IMR-90 (cell line): ENCODE data around the gene TENT4B. TPM values are rescaled to one million over a fixed set of nuclear protein-coding genes. Genes with fewer than 3 reads are reported as not detected.

ENCODE experiments used
- ATAC-seq: fragments of 200-7000 bp; cut with Tn5 transposase; 2 replicates; pipeline ENCODE4 v1.9.1; 2020; ENCODE audit warnings: low read depth, mild to moderate bottlenecking, moderate library complexity
- BruUV-seq: library from RNA; stranded (reverse); fragments of 400-500 nt; replicated peaks from 2 replicates; lab custom pipeline; 2021; lab: Mats Ljungman, UMichigan
- CTCF ChIA-PET: fragments of 300-600 bp; formaldehyde crosslinking; extraction: SDS; loops from one replicate; lab custom pipeline; 2021; ENCODE audit warnings: antibody characterized with exemption; lab: Yijun Ruan, JAX
- POLR2A ChIA-PET: fragments of 300-600 bp; sonication (Branson Sonifier 250); formaldehyde crosslinking; loops from one replicate; lab custom pipeline; 2022; ENCODE audit warnings: antibody characterized with exemption; ENCODE audit not compliant: unreplicated experiment; lab: Charles Lee
- DNase-seq: peaks from one replicate; pipeline ENCODE4 v3.0.0; 2013
- H2AFZ ChIP-seq: replicated peaks from 2 replicates; pipeline ENCODE3; 2013; ENCODE audit warnings: low read length, mild to moderate bottlenecking; ENCODE audit not compliant: poor library complexity
- H2AK5ac ChIP-seq: 2 replicates; pipeline ENCODE4 v1.6.1; 2013; ENCODE audit warnings: low read depth, low read length, inconsistent platforms
- H2AK9ac ChIP-seq: replicated peaks from 2 replicates; pipeline ENCODE3; 2013; ENCODE audit warnings: mild to moderate bottlenecking, low read depth, low read length, moderate library complexity; ENCODE audit not compliant: poor library complexity
- H2BK120ac ChIP-seq: 2 replicates; pipeline ENCODE4 v1.6.1; 2013; ENCODE audit warnings: low read depth, low read length, inconsistent platforms
- H2BK15ac ChIP-seq: 3 replicates; pipeline ENCODE4 v1.6.1; 2013; ENCODE audit warnings: low read depth, low read length, inconsistent platforms
- H2BK20ac ChIP-seq: 2 replicates; pipeline ENCODE4 v1.6.1; 2013; ENCODE audit warnings: low read depth, mild to moderate bottlenecking, inconsistent platforms, low read length, moderate library complexity
- H2BK5ac ChIP-seq: 2 replicates; pipeline ENCODE4 v1.6.1; 2013; ENCODE audit warnings: mild to moderate bottlenecking, low read depth, low read length, inconsistent platforms; ENCODE audit not compliant: poor library complexity, severe bottlenecking
- H3K14ac ChIP-seq: replicated peaks from 2 replicates; pipeline ENCODE4 v1.6.1; 2013; ENCODE audit warnings: low read depth, low read length, inconsistent platforms
- H3K18ac ChIP-seq: 2 replicates; pipeline ENCODE4 v1.6.1; 2013; ENCODE audit warnings: low read depth, low read length, control low read depth
- H3K23ac ChIP-seq: 2 replicates; pipeline ENCODE4 v1.6.1; 2013; ENCODE audit warnings: low read depth, low read length, inconsistent platforms
- H3K27ac ChIP-seq: 2 replicates; pipeline ENCODE4 v1.5.1; 2013; ENCODE audit warnings: mild to moderate bottlenecking, control low read depth, low read length; ENCODE audit not compliant: insufficient read depth
- H3K27me3 ChIP-seq: 2 replicates; pipeline ENCODE4 v1.6.1; 2013; ENCODE audit warnings: low read length; ENCODE audit not compliant: control insufficient read depth, insufficient read depth
- H3K36me3 ChIP-seq: 2 replicates; pipeline ENCODE4 v1.6.1; 2013; ENCODE audit warnings: low read length, mixed read lengths; ENCODE audit not compliant: control insufficient read depth, insufficient read depth
- H3K4ac ChIP-seq: 2 replicates; pipeline ENCODE4 v1.6.1; 2013; ENCODE audit warnings: low read depth, low read length, inconsistent platforms
- H3K4me1 ChIP-seq: 2 replicates; pipeline ENCODE4 v1.6.1; 2013; ENCODE audit warnings: low read length, mixed read lengths; ENCODE audit not compliant: control insufficient read depth, insufficient read depth
- H3K4me2 ChIP-seq: 2 replicates; pipeline ENCODE4 v1.6.1; 2013; ENCODE audit warnings: low read depth, mild to moderate bottlenecking, control low read depth, low read length, moderate library complexity
- H3K4me3 ChIP-seq: 2 replicates; pipeline ENCODE4 v1.5.1; 2013; ENCODE audit warnings: low read depth, mild to moderate bottlenecking, control low read depth, low read length, moderate library complexity; ENCODE audit not compliant: insufficient read depth
- H3K56ac ChIP-seq: 2 replicates; pipeline ENCODE4 v1.6.1; 2013; ENCODE audit warnings: low read length, inconsistent platforms; ENCODE audit not compliant: insufficient read depth; ENCODE audit errors: extremely low read depth
- H3K79me1 ChIP-seq, 2 experiments: 2 replicates each; pipeline ENCODE4 v1.6.1; 2013; ENCODE audit warnings: low read length in 2 of 2, inconsistent platforms in 1 of 2, low read depth in 1 of 2
- H3K9ac ChIP-seq: 2 replicates; pipeline ENCODE4 v1.6.1; 2013; ENCODE audit warnings: low read depth, low read length, control low read depth
- H3K9me1 ChIP-seq: 2 replicates; pipeline ENCODE4 v1.6.1; 2013; ENCODE audit warnings: low read length, inconsistent platforms; ENCODE audit not compliant: insufficient read depth
- H3K9me3 ChIP-seq: 2 replicates; pipeline ENCODE4 v1.6.1; 2013; ENCODE audit warnings: low read length; ENCODE audit not compliant: control insufficient read depth, insufficient read depth
- H4K20me1 ChIP-seq: 2 replicates; pipeline ENCODE4 v1.6.1; 2013; ENCODE audit warnings: low read length, inconsistent platforms; ENCODE audit not compliant: insufficient read depth
- H4K5ac ChIP-seq: 2 replicates; pipeline ENCODE4 v1.6.1; 2013; ENCODE audit warnings: mild to moderate bottlenecking, low read depth, low read length, control low read depth
- H4K8ac ChIP-seq, 2 experiments: 2 replicates each; pipeline ENCODE4 v1.6.1; 2013; ENCODE audit warnings: low read depth in 2 of 2, low read length in 2 of 2, control low read depth in 1 of 2, inconsistent platforms in 1 of 2
- H4K91ac ChIP-seq: 2 replicates; pipeline ENCODE4 v1.6.1; 2013; ENCODE audit warnings: low read depth, low read length, inconsistent platforms; ENCODE audit not compliant: insufficient read depth
- CEBPB ChIP-seq: IDR thresholded peaks from 2 replicates; pipeline ENCODE4 v1.6.1; 2012; ENCODE audit warnings: low read depth, low read length, improper control_type of control experiment
- FOS ChIP-seq: fragments of 150-350 bp; IDR thresholded peaks from 2 replicates; pipeline ENCODE4 v1.6.1; 2016; ENCODE audit warnings: low read depth, low read length
- MAFK ChIP-seq: IDR thresholded peaks from 2 replicates; pipeline ENCODE4 v1.6.1; 2012; ENCODE audit warnings: low read depth, low read length, improper control_type of control experiment
- MAZ ChIP-seq: IDR thresholded peaks from 2 replicates; pipeline ENCODE4 v1.6.1; 2012; ENCODE audit warnings: low read depth, mild to moderate bottlenecking, low read length, improper control_type of control experiment, moderate library complexity, borderline replicate concordance
- NFE2L2 ChIP-seq: fragments of 150-350 bp; IDR thresholded peaks from 2 replicates; pipeline ENCODE4 v1.6.1; 2016; ENCODE audit warnings: low read depth, mild to moderate bottlenecking, low read length
- POLR2A ChIP-seq: IDR thresholded peaks from 2 replicates; pipeline ENCODE4 v1.6.1; 2012; ENCODE audit warnings: mild to moderate bottlenecking, low read depth, low read length
- SMC3 ChIP-seq: fragments of 150-350 bp; IDR thresholded peaks from 2 replicates; pipeline ENCODE4 v1.6.1; 2016; ENCODE audit warnings: low read depth, mild to moderate bottlenecking, antibody characterized with exemption, low read length, moderate library complexity
- WGBS, 2 experiments: methylation state at CpG; one replicate each; pipeline versions ENCODE4 v1.1.5 to v1.1.7; 2013; ENCODE audit warnings: missing lambda C conversion rate in 2 of 2; ENCODE audit not compliant: insufficient read length in 1 of 2; ENCODE audit errors: extremely low coverage in 2 of 2; 5-methylcytosine and 5-hydroxymethylcytosine counted together
- dilution Hi-C: fragments of 300-500 bp; cut with HindIII; formaldehyde crosslinking; loops from one replicate; pipeline ENCODE4 v1.14.3; 2018; ENCODE audit warnings: low sequenced_read_pairs; ENCODE audit not compliant: unreplicated experiment
- in situ Hi-C: fragments of 300-500 bp; cut with MboI; formaldehyde crosslinking; loops from 3 replicates; pipeline ENCODE4 v1.14.3; 2019; ENCODE audit warnings: low sequenced_read_pairs, inconsistent platforms, mixed read lengths
- intact Hi-C: fragments of 100-400 bp; cut with micrococcal nuclease; formaldehyde crosslinking; loops from 2 replicates; pipeline ENCODE4 v1.10.0; 2022
- polyA plus RNA-seq, 3 experiments: library from polyadenylated mRNA; depleted of rRNA; stranded (reverse); fragments of >200 nt; gene quantifications; 2 replicates each; pipeline ENCODE4 v1.2.3, GENCODE V29; 2012; ENCODE audit warnings: low replicate concordance in 1 of 3
- total RNA-seq: library from RNA; depleted of rRNA; stranded (reverse); fragments of >200 nt; gene quantifications from 2 replicates; pipeline ENCODE4 v1.2.3, GENCODE V29; 2012
- TF ChIP-seq, protein P1 (sequence below): fragments of 150-350 bp; IDR thresholded peaks from 2 replicates; pipeline ENCODE4 v1.6.1; 2017; ENCODE audit warnings: mild to moderate bottlenecking, antibody characterized with exemption, low read length, low read depth
- TF ChIP-seq, protein P2 (sequence below): fragments of 150-350 bp; IDR thresholded peaks from 2 replicates; pipeline ENCODE4 v1.6.1; 2016; ENCODE audit warnings: low read depth, mild to moderate bottlenecking, low read length, moderate library complexity, borderline replicate concordance

TENT4B gene
- total and polyA plus RNA-seq, 2 of the 4 experiments (the other 2 are of a cell fraction), result 4.1 to 7.0 TPM

GRCh38 chr16:50274326-50275097 is 121.4 kb downstream of the TENT4B start:
- TF ChIP-seq MAZ (no peak), NFE2L2 (no peak), MAFK (no peak), FOS (no peak), POLR2A (no peak), SMC3 (no peak), CEBPB (no peak)
- TF ChIP-seq, protein P1, sequence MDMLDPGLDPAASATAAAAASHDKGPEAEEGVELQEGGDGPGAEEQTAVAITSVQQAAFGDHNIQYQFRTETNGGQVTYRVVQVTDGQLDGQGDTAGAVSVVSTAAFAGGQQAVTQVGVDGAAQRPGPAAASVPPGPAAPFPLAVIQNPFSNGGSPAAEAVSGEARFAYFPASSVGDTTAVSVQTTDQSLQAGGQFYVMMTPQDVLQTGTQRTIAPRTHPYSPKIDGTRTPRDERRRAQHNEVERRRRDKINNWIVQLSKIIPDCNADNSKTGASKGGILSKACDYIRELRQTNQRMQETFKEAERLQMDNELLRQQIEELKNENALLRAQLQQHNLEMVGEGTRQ, result no peak
- TF ChIP-seq, protein P2, sequence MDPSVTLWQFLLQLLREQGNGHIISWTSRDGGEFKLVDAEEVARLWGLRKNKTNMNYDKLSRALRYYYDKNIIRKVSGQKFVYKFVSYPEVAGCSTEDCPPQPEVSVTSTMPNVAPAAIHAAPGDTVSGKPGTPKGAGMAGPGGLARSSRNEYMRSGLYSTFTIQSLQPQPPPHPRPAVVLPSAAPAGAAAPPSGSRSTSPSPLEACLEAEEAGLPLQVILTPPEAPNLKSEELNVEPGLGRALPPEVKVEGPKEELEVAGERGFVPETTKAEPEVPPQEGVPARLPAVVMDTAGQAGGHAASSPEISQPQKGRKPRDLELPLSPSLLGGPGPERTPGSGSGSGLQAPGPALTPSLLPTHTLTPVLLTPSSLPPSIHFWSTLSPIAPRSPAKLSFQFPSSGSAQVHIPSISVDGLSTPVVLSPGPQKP, result no peak
- Histone ChIP-seq H2BK20ac (no peak overlapping the region), H3K18ac (no peak overlapping the region), H4K91ac (no peak overlapping the region), H3K23ac (no peak overlapping the region), H2BK15ac (no peak overlapping the region), H3K36me3 (peaks cover 2% of the 10 kb centered on the region; the same call in 1 of the 2 replicates), H3K27ac (no peak overlapping the region), H3K4me3 (no peak overlapping the region), H2AFZ (no peak overlapping the region), H3K9me3 (no peaks in the 10 kb centered on the region), H4K8ac (no peak overlapping the region), H2BK120ac (no peak overlapping the region), H2AK9ac (no peak overlapping the region), H3K4me1 (no peaks in the 10 kb centered on the region), H3K4me2 (no peak overlapping the region), H3K56ac (no peak overlapping the region; the same call in 1 of the 2 replicates), H3K27me3 (no peaks in the 10 kb centered on the region), H3K79me1 (peaks cover 8 to 29% of the 10 kb centered on the region in 2 experiments), H3K14ac (no peak overlapping the region), H3K9me1 (no peaks in the 10 kb centered on the region), H3K4ac (no peak overlapping the region), H2BK5ac (no peak overlapping the region), H4K20me1 (peaks cover 7% of the 10 kb centered on the region; the same call in 1 of the 2 replicates), H3K9ac (no peak overlapping the region), H4K5ac (no peak overlapping the region), H2AK5ac (no peak overlapping the region)
- CTCF ChIA-PET, result interaction anchor here (0.6 to 1.4 kb wide), 2 partner anchors 11 to 887 kb away, joined by 3 to 4 read pairs; no protein-coding TSS in a partner anchor
- no TSS peak for BruUV-seq
- intact Hi-C loops, result no loop called here
- dilution Hi-C loops, result no loop called here
- WGBS, 2 experiments, result 84% methylated on average over 7 of the region's 18 CpGs; no CpG with 5 or more reads in 1 of the 2 experiments
- POLR2A ChIA-PET, result no interaction called here
- ATAC-seq, result no peak
- no peak for DNase-seq
- in situ Hi-C loops, result no loop called here
